Kidney (tissue), 14 donors: ENCODE data around the gene WWOX. TPM values are rescaled to one million over a fixed set of nuclear protein-coding genes. Genes with fewer than 3 reads are reported as not detected.

ENCODE experiments used
- DNase-seq, 5 donors: peaks; one replicate each; pipeline ENCODE4 v3.0.0-alpha.2; 2013 to 2020
- FAIRE-seq: peaks from 2 replicates; lab custom pipeline; 2012; peaks lifted over from hg19 to GRCh38; lab: Jason Lieb, UNC
- H3K27ac ChIP-seq, 2 donors: one replicate each; pipeline ENCODE4 v1.7.0; 2013; ENCODE audit warnings: low read depth in 2 of 2, low read length in 2 of 2, inconsistent platforms in 1 of 2
- H3K27me3 ChIP-seq: one replicate; pipeline ENCODE4 v1.7.1; 2013; ENCODE audit warnings: low read length, inconsistent platforms; ENCODE audit not compliant: control insufficient read depth, insufficient read depth
- H3K36me3 ChIP-seq, 3 donors: one replicate each; pipeline versions ENCODE4 v1.7.0 to v1.7.1; 2013; ENCODE audit warnings: low read length in 3 of 3, control low read depth in 1 of 3, inconsistent platforms in 1 of 3; ENCODE audit not compliant: insufficient read depth in 3 of 3, control insufficient read depth in 2 of 3
- H3K4me1 ChIP-seq, 3 donors: one replicate each; pipeline versions ENCODE4 v1.7.0 to v1.7.1; 2013; ENCODE audit warnings: low read length in 3 of 3, inconsistent platforms in 1 of 3, low read depth in 1 of 3; ENCODE audit not compliant: control insufficient read depth in 2 of 3, insufficient read depth in 2 of 3
- H3K4me3 ChIP-seq, 3 donors: one replicate each; pipeline versions ENCODE4 v1.7.0 to v1.8.1; 2013; ENCODE audit warnings: low read length in 3 of 3, control low read depth in 1 of 3, inconsistent platforms in 1 of 3
- H3K9ac ChIP-seq, 3 donors: one replicate each; pipeline versions ENCODE4 v1.7.0 to v1.7.1; 2013; ENCODE audit warnings: low read length in 3 of 3, control low read depth in 1 of 3, inconsistent platforms in 1 of 3
- H3K9me3 ChIP-seq, 3 donors: one replicate each; pipeline versions ENCODE4 v1.7.0 to v1.7.1; 2013; ENCODE audit warnings: low read length in 3 of 3, control low read depth in 1 of 3, inconsistent platforms in 1 of 3; ENCODE audit not compliant: control insufficient read depth in 2 of 3, insufficient read depth in 1 of 3
- intact Hi-C: fragments of 100-400 bp; cut with DNase I; formaldehyde crosslinking; loops from one replicate; pipeline ENCODE4 v1.11.1; 2022
- polyA plus RNA-seq: library from polyadenylated mRNA; stranded (reverse); fragments of 350-450 nt; fragmentation: Illumina TruSeq; extraction: RNeasy Lipid Tissue Mini Kit (QIAGEN cat#74804); gene quantifications from one replicate; pipeline ENCODE4 v1.2.3, GENCODE V29; 2014; ENCODE audit warnings: low read depth, low replicate concordance; ENCODE audit not compliant: insufficient read depth
- total RNA-seq: library from RNA; stranded (reverse); fragmentation: NEBNext Ultra II Directional; extraction: Animal tissue kit (Norgen Biotek cat#: 25700); gene quantifications from one replicate; pipeline ENCODE4 v1.2.1, GENCODE V29; 2021
- TF ChIP-seq, protein P1 (sequence below): IDR thresholded peaks from 3 replicates; pipeline ENCODE4 v1.5.1; 2012; ENCODE audit warnings: mild to moderate bottlenecking, moderate library complexity, borderline replicate concordance; ENCODE audit not compliant: insufficient read depth; ENCODE audit errors: extremely low read depth
- donor health status: control.
- donor health status: control.
- donor health status: control.
- donor health status: control.
- donor health status: control.
- donor health status: DM: yes; HTN: yes; CAD: no.
- donor health status: Normal renal cell carcinoma (clear cell type).

Gene WWOX
- total and polyA plus RNA-seq, 2 donors from 2014 or later, result 22.5 to 30.3 TPM

DNA sequence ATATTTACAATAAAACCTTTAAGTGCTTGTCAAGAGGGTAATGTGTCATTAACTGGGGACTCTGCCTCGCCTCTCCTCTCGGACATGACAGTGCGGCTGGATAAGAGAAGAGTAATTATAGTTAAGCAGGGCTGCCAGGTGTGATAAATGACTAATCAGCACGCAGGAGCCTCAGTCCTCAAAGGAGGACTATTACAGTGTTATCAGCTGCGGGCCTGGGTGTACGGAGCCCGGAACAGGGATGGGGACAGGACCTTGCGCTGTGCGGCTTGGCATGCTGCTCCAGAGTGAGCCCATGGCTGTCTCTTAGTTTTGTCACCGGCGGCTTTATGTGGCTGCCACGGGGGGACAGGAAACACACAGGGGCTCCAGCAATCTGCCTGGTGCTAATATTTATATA lies 893.9 kb downstream of the WWOX start:
- Histone ChIP-seq H3K36me3 (no peaks in the 10 kb centered on the region), H3K9me3 (no peaks in the 10 kb centered on the region), H3K27me3 (no peaks in the 10 kb centered on the region), H3K4me3 (no peak overlapping the region), H3K27ac (no peak overlapping the region), H3K9ac (no peak overlapping the region), H3K4me1 (no peaks in the 10 kb centered on the region)
- TF ChIP-seq, protein P1, sequence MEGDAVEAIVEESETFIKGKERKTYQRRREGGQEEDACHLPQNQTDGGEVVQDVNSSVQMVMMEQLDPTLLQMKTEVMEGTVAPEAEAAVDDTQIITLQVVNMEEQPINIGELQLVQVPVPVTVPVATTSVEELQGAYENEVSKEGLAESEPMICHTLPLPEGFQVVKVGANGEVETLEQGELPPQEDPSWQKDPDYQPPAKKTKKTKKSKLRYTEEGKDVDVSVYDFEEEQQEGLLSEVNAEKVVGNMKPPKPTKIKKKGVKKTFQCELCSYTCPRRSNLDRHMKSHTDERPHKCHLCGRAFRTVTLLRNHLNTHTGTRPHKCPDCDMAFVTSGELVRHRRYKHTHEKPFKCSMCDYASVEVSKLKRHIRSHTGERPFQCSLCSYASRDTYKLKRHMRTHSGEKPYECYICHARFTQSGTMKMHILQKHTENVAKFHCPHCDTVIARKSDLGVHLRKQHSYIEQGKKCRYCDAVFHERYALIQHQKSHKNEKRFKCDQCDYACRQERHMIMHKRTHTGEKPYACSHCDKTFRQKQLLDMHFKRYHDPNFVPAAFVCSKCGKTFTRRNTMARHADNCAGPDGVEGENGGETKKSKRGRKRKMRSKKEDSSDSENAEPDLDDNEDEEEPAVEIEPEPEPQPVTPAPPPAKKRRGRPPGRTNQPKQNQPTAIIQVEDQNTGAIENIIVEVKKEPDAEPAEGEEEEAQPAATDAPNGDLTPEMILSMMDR, result no peak
- DNase-seq, result no peak
- intact Hi-C loops, result no loop called here
- FAIRE-seq, result no peak

DNA sequence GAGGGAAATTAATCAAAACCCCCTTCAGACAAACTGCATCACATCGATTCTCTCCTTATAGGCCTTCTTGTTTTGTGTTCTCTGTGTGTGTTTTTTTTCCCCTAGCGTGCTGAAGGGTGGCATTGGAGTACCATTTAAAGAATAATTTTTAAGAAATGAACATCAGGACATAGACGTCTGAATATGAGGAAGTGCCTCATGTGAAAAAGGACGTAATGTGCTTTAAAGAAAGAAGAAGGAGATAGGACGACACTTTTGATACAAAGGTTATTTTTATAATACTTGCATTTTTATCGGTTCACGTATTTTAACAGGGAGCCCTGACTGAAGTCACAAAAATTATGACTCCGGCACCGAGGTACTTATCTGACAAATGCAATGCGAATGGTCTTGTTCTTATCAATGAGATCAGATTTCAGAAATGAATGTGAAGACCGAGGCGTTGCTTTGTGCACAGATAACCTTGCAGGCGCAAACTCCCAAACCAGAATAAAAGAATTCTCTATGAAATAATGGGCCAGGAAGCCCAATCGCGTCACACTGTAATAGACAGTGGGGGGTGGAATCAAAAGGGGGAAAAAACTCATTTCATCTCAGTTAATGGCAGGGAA lies 894.8 kb downstream of the WWOX start:
- Histone ChIP-seq H3K9ac (no peak overlapping the region), H3K36me3 (no peaks in the 10 kb centered on the region), H3K27me3 (no peaks in the 10 kb centered on the region), H3K4me3 (no peak overlapping the region), H3K9me3 (no peaks in the 10 kb centered on the region), H3K27ac (no peak overlapping the region), H3K4me1 (no peaks in the 10 kb centered on the region)
- intact Hi-C loops, result no loop called here
- TF ChIP-seq, protein P1, result no peak
- DNase-seq (no peak), FAIRE-seq (no peak)

DNA sequence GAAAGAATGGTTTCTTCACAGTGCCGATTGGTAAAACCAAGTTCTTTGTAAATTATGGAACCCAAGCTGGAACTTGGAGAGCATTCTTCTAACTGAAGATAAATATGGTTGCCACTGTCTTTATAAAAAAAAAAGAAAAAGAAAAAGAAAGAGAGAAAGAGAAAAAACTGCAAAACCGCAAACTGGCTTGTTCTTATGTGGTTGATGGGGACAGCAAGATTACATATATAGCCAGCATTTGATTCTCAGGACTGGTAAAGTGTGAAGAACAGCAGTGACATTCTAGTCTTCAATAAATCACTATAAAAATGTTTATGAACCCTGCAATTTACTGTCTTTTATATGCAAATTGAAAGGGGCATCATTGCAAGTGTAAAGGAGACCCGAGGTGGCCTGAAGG lies 896.0 kb downstream of the WWOX start:
- Histone ChIP-seq H3K4me3 (no peak overlapping the region), H3K9me3 (no peaks in the 10 kb centered on the region), H3K27me3 (no peaks in the 10 kb centered on the region), H3K27ac (no peak overlapping the region), H3K4me1 (no peaks in the 10 kb centered on the region), H3K36me3 (no peaks in the 10 kb centered on the region), H3K9ac (no peak overlapping the region)
- intact Hi-C loops, result no loop called here
- TF ChIP-seq, protein P1, result no peak
- no peak for FAIRE-seq
- DNase-seq, result no peak

DNA sequence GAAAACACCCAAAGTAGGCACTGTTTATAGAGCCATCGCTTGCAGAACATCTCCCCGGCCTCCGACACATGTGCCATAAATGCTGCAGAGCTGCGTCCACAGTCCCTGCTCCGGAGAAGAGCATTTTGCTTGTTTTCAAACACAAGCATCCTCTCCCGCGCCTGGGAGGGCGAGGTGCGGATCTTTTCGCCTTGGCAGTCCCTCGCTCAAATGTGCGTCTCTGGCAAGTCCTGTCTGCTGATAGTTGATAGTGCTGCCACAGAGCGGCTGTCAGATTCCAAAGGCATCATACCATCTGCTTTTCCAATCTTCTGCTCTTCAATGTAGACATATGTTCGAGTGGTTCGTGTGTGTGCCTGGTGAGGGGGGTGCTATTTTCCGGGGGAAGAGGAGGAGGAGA lies 897.3 kb downstream of the WWOX start:
- no peaks in the 10 kb centered on the region for H3K9me3 ChIP-seq
- H3K36me3 ChIP-seq, result no peaks in the 10 kb centered on the region
- no peaks in the 10 kb centered on the region for H3K27me3 ChIP-seq
- intact Hi-C loops, result no loop called here
- FAIRE-seq (no peak), DNase-seq (no peak)
- H3K27ac ChIP-seq, result no peak overlapping the region
- H3K9ac ChIP-seq, result no peak overlapping the region
- H3K4me1 ChIP-seq, result no peaks in the 10 kb centered on the region
- H3K4me3 ChIP-seq, result no peak overlapping the region
- TF ChIP-seq, protein P1, result no peak
